ENCODE measurements around the gene MARVELD1.

The MARVELD1 gene

DNA sequence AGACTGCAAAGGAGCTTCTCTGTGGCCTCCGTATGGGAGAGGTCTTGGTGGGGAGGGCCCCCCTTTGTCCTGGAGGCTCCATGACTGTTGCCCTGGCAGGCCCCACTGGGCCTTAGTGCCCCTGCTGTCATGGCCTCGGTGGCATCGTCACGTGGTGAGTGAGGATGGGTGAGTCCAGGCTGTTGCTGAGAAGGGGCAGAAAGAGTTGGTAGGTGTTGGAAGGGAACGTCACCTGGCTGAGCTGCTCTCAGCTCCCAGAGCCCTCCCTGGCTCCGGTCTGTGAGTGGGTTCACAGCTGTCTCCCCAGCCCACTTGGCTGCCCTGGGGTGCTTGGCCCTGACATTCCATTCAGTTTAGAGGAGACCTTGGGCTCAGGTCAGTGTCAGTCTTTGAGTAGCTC is 42.2 kb downstream of the MARVELD1 start:
- no peak for DNase-seq (ENCODE audit: low read depth)

DNA sequence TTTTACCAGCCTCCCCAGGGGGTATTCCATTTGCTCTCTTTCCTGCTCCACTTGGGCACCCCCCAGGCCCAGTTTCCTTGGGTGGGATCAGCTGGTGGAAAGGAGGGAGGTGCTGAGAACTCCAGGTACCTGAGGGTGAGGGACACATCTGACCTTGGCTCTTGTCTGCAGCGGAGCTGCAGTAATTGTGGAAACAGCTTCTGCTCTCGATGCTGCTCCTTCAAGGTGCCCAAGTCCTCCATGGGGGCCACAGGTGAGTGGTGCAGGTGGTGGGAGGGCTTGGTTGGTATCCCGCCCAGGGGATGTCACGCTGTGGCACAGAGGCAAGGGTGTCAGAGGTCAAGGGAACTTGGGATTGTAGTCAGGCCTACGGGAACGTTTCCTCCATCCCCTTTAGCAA is 43.9 kb downstream of the MARVELD1 start:
- no peak for DNase-seq (ENCODE audit: low read depth)

DNA sequence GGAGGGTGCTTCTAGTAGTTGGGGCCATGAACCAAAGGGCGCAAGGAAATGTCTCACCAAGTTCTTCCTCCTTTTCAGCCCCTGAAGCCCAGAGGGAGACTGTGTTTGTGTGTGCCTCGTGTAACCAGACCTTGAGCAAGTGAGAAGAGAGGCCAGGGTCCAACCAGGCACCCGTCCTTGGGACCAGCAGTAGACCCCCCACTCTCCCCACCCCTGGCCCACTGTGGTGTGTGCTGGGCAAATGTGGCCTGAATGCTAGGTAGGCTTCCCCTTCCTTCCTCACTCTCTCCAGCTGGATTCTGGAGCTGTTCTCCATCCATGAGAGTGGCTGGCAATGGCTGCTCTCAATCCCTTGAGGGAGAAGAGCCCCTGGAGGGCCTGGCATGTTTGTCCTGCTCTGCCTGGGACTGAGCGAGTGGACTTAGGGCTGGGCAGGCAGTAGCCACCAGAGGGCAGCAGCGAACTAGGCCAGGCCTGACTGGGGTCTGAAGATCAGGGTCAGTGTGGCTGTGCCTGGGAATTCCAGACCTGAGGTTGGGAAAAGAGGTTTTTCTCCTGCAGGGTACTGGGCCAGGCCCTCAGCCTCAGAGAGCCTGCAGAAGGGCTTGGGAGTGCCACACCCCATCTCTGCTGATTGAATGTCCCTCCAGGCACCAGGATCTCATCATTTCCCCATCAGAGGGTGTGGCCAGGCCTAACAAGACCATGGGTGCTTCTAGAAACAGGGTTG is 45.8 kb downstream of the MARVELD1 start:
- no peak for DNase-seq (ENCODE audit: low read depth)

DNA sequence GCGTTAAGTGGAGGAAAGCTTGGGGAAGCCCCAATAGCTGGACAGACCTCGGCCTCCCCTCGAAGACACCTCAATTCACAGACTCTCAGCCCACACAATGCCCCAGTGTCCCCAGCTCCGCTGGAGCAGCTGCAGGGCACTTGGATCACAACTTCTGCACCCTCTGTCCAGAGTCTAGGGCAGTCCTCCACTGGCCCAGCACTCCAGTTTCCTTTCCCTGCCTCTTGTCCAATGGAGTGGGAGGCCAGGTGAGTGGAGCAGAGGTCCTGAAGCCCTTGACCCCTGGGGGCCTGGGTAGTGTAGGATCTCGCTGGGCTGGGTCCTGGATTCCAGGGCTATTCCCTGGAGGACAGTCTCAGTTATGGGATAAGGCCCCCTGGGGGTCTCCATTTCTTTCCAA is 46.4 kb downstream of the MARVELD1 start:
- DNase-seq (ENCODE audit: low read depth): no peak

DNA sequence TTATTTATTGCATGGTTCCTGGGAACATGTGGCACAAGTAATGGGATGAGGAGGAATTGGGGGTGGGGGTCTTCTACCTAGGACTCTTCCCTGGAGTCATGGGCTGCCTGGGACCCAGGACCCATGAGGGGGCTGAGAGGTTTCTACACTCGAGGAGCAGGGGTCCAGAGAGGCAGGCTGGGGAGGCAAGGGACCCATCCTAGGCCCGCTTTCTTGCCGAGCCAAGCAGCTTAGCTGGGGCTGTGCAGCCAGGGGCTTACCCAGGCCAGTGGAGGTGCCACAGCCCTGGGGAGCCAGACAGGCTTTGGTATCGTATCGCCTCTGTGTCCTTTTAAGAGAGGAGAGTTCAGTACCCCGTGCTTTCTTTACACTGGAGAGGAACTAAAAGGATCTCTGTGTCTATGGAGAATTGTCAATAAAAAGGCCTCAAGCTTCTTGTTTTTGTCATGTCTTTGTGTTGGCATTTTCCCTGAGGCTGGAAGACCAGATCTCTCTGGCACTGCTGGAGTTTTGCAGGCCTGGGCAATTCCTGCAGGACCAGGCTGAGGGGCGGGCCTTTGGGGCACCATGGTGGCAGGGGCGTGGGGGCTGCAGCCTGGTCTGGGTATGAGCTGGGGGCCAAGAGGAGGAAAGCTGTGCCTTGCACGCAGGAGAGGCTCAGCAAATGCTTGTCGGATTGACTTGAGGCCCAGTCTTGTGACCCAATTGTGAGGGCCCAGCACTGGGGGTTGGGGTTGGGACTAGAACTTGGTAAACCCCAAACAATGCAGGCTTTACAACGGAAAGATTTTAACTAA is 47.1 kb downstream of the MARVELD1 start:
- no peak for DNase-seq (ENCODE audit: low read depth)

DNA sequence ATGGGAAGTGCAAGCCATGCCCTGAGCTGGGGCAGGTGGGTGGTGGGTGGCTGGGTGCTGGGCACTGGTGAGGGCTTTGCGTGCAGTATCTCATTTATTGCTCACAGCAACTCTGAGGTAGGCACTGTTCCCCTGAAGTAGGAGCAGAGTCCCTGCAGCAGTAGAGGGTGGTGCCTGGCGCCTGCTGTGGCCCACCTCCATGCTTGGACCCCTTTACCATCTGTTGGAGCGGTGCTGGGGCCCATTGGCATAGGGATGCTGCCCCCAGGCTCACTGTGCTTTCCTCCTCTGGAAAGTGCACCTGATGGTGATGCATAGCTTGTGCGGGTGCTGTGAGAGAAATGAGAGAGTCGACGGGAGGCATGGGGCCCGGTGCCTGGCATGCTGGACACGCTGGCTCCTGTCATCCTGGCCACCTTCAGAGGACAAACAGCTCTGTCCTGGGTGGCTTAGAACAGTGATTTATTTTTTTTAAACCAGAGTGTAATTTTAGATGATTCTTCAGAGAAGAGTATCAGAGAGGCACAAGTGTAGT is 47.9 kb downstream of the MARVELD1 start:
- no peak for DNase-seq (ENCODE audit: low read depth)

DNA sequence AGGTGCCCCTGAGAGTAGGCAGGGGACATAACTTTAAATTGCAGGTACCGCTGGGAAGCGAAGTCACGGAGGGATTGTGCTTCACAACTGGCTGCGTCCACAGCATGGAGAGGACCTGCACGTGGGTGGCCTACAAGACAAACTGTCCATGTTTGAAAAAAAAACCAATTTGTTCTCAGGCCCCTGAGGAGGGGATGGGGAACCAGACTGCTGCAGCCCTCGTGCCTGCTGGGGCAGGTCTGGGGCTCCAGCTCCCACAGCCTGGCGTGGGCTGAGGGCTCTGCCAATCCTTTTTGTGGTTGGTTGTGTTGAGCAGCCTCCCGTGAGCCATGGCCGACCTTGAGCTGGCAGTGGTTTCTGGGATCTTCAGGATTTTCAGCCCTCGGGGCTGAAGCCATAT is 48.5 kb downstream of the MARVELD1 start:
- no peak for DNase-seq (ENCODE audit: low read depth)

DNA sequence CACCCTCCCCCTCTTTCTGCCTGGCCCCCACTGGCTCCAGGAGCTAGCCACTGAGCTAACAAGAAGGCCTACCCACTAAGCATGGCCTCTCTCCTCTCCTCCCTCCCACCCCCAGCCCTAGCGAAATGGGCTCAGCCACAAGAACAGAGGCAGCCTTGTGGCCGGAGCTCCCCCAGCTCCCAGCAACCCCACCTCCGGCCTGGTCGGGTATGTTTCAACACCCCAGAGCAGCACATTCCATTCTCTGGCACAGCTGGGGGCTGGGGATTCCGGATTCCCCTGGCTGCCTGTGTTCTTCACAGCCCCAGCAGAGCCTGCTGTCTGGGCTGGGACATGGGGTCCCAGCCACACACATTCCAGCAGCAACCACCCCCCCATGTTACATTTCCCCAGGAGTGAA is 49.3 kb downstream of the MARVELD1 start:
- no peak for DNase-seq (ENCODE audit: low read depth)

DNA sequence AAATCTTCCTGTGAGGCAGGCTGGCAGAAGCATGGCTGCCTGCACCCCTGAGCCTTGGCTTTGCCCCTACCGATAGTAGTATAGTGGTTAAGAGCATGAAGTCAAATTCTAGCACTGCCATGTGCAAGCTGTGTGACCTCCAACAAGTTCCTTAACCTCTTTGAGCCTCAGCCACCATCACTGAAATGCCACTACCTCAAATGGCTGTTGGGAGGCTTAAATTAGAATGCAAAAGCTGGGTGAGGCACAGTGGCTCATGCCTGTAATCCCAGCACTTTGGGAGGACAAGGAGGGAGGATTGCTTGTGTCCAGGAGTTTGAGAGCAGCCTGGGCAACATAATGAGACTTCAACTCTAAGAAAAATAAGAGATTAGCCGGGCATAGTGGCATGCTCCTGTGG is 49.9 kb downstream of the MARVELD1 start:
- DNase-seq (ENCODE audit: low read depth): no peak

DNA sequence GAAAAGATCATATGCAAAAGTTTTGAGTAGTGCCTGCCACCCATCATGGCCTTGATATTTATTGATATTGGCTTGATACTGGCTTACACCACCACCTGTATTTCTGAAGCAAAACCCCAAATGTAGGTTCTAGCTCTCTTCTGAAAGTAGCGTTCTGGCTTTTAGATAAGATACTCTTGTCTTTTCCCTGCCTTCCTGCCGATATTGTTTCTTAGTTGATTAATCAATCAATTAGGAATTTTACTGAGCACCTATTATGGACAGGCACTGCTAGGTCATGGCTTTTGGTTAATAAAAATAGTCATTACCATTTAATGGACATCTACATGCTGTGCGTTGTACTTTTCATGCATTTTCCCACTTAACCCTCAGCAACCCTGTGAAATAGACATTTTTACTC is 50.4 kb downstream of the MARVELD1 start:
- no peak for DNase-seq (ENCODE audit: low read depth)

DNA sequence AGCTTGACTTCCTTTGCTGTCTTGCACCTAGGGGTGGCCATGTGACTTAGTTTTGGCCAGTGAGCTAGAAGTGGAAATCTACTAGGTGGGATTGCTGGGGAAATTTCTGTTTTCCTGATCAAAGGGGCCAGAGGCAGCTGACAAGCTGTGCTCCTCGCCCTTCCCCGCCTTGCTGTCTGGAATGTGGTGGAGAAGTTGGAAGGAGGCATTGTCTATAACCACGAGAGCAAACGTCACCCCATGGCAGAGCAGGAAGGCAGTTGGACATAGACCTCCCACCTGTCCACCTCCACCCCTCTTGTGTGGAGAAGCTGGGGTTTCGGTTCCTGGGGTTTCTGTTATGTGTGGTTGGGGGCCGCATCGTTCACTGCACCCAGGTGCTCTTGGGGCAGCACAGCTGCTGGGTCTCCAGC is 51.0 kb downstream of the MARVELD1 start:
- DNase-seq (ENCODE audit: low read depth): no peak

DNA sequence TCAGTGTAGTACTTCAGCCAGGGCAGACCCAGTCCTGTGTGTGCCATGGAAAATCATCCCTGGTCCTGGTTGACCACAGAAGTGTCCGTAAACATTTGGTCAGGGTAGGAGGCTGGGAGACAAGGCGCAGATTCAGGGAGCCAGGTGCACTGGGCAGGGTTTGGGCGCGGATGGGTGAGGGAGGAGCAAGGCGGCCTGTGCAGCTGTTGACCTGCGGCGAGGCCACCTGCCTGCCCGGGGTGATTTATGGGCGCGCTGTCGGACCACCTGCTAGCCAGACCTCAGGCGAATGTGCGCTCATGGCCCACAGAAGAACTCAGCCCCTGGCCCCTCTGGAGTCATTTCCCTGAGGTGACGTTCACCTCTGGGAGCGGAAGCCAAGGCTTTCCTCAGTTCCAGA is 51.7 kb downstream of the MARVELD1 start:
- no peak for DNase-seq (ENCODE audit: low read depth)

DNA sequence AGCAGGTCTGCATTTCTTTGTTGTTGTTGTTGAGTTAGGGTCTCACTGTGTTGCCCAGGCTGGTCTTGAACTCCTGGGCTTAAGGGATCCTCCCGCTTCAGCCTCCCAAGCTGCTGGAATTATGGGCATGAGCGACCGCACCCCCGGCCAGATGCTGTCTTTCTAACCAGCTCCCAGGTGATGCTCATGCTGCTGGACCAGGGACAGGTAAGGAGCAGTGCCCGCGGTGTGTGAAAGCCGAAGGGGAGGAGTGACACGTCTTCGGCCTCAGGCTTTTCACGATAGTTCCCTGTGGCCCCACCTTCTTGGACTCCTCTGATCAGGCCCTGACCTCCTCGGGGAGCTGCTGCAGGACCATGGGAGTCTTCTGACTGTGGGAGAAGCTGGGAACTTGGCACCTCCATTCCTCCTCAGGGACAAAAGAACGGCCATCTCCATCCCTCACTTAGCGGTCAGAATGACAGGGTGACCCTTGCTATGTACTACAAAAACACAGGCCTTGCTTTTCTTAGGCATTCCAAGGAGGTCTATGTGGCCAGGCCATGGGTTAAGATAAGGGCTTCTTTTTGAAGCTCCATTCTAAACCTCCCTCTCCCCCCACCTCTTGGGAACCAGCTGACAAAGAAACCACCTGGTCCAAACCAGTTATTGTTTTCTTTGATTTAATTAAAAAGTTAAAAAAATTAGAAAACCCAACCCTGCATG is 52.7 kb downstream of the MARVELD1 start:
- no peak for DNase-seq (ENCODE audit: low read depth)

DNA sequence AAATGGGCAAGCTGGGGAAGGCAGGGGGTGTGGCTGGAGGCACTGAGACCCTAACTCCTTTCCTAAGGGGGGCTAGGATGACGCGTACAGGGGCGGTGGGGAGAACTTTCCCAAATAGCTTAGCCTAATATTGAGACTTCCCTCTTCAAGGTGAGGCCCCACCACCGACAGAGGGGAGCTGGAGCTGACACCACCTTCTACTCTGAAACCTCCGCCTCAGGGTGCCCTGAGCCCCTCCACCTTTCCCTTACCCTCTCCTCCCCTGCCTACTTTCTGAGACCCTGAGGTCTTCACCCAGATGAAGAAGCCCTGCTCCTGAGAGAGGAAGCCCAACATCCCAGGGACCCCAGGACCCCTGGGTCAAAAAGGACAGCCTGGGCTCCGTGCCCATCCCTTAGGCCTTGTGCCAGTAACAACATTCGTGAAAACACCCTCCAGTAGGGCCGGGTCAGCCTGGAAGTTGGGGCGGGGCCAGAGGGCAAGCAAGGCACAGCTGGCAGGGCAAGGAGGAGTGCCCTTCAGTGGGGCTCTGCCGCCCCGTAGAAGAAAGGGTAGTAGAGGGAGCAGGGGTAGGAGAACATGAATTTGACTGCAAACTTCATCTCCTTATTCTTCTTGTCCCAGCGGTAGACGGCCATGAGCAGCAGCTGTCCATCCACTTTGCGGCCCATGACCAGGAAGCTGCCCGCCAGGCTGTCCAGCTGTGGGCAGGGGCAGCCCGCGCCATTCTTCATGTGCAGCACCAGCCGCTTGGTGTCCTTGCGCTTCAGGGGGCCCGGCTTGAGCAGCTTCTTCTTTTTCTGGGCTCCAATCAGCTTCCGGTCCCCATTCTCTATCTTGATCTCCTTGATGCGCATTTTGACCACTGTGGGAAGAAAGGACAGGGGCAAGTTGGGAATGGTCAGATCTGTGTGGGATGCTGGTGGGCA is 53.7 kb downstream of the MARVELD1 start:
- DNase-seq (ENCODE audit: low read depth): no peak
